ENCODE data around the gene NBAS.

DNA sequence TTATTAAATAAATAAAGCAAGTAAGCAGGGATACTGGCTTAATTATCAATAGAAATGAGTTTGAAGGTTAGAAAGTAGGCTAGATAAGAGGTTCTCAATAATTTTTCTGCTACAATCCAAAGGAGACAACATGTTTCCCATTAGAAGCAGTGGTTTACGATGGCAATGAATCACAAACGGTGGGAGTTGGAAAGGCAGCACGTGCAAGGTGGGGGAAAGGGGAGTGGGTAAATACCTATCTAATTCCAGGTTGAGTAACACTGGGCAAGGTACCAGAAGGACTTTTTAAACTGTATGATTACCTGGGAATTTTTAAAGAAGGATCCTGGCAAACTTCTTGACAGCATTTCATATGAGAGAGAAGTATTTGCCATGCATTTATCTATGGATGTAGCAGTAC lies 289.9 kb downstream of the NBAS start:
- TF ChIP-seq, protein P1, sequence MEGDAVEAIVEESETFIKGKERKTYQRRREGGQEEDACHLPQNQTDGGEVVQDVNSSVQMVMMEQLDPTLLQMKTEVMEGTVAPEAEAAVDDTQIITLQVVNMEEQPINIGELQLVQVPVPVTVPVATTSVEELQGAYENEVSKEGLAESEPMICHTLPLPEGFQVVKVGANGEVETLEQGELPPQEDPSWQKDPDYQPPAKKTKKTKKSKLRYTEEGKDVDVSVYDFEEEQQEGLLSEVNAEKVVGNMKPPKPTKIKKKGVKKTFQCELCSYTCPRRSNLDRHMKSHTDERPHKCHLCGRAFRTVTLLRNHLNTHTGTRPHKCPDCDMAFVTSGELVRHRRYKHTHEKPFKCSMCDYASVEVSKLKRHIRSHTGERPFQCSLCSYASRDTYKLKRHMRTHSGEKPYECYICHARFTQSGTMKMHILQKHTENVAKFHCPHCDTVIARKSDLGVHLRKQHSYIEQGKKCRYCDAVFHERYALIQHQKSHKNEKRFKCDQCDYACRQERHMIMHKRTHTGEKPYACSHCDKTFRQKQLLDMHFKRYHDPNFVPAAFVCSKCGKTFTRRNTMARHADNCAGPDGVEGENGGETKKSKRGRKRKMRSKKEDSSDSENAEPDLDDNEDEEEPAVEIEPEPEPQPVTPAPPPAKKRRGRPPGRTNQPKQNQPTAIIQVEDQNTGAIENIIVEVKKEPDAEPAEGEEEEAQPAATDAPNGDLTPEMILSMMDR (conservative IDR thresholded peaks at IDR 0.05) = no peak
- no peak for TF ChIP-seq EZH2 (IDR thresholded peaks at IDR 0.05; ENCODE audit: low read depth)
